ENCODE measurements around the gene PIGU. TPM values are rescaled to one million over a fixed set of nuclear protein-coding genes. Genes with fewer than 3 reads are reported as not detected.

PIGU gene
- total and polyA plus RNA-seq, 11 donors: 10.8 to 24.8 (median 16.1) TPM

DNA sequence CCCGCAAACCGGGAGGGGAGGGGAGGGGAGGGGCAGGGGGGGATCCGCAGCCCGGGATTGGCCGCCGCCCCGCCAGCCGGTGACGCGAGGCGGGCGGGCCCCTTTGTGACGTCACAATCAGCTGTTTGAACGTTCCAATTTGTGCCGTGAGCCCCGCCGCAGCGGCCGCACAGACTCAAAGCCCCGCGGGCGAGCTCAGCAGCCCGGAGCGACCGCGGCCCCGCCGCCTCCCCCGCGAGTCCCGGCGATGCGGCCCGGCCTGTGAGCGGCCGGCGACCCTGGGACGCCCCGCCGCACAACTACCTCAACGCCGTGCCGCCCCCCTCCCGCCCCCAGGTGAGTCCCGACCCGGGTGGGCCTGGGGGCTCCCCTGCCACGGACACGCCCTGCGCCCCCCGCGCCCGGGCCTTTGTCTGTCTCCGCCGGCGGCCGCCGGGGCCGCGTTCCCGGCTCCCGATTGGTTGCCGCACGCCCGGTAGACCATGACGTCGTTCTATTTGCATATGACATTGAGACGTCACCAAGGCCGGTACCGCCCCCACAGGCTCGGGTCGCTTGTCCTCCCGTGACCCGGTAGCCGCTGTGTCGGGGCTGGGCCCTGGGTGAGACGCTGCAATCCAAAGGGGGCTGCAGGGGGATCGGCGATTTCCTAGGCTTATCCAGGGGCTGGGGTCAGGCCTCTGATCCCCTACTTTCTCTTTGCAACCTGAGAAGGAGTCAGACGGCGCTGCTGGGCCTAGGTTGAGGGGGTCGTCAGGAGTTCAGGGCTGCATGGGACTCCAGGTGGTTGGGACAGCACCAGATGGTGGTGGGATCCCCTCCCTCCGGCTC lies 27.5 kb upstream of the PIGU start, which contains the start of gene TP53INP2:
Gene TP53INP2 (plus strand): TSS at position 168 of the 831 bp plus-strand sequence. CDS start 4,396 bp downstream, outside the sequence.
- peak within 1 kb of the TSS; percentile 92 to 100 (median 99) for H3K27ac ChIP-seq
- peak within 1 kb of the TSS; percentile 65 to 94 (median 82) for H3K4me3 ChIP-seq
- intact Hi-C loops (cut with DNase I): loop anchor here (1.0 to 10.0 kb wide), 14 partner anchors 27 to 402 kb away; partner anchors contain the start of genes PIGU (in 3 of the 10), AHCY (in 2 of the 10) and MAP1LC3A (in 1 of the 10)
- TF ChIP-seq, protein P1, sequence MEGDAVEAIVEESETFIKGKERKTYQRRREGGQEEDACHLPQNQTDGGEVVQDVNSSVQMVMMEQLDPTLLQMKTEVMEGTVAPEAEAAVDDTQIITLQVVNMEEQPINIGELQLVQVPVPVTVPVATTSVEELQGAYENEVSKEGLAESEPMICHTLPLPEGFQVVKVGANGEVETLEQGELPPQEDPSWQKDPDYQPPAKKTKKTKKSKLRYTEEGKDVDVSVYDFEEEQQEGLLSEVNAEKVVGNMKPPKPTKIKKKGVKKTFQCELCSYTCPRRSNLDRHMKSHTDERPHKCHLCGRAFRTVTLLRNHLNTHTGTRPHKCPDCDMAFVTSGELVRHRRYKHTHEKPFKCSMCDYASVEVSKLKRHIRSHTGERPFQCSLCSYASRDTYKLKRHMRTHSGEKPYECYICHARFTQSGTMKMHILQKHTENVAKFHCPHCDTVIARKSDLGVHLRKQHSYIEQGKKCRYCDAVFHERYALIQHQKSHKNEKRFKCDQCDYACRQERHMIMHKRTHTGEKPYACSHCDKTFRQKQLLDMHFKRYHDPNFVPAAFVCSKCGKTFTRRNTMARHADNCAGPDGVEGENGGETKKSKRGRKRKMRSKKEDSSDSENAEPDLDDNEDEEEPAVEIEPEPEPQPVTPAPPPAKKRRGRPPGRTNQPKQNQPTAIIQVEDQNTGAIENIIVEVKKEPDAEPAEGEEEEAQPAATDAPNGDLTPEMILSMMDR (IDR thresholded peaks at IDR 0.05): peak in 1 of 12 donors; percentile 18
- peak; percentile 69 to 94 for TF ChIP-seq POLR2A (IDR thresholded peaks at IDR 0.05)
- WGBS, 4 donors: 0 to 1% (median 1%) methylated on average over 20 to 82 of the region's 82 CpGs
- DNase-seq (peak; percentile 95 to 98 (median 96)), ATAC-seq (peak; percentile 79 to 87 (median 83))
- H3K9me3 ChIP-seq: no peaks in the 10 kb centered on the region
- peaks cover 0 to 5% (median 0%) of the 10 kb centered on the region in 9 donors for H3K27me3 ChIP-seq
- no peaks in the 10 kb centered on the region for H3K36me3 ChIP-seq
- peaks cover 0 to 53% (median 36%) of the 10 kb centered on the region in 12 donors for H3K4me1 ChIP-seq

DNA sequence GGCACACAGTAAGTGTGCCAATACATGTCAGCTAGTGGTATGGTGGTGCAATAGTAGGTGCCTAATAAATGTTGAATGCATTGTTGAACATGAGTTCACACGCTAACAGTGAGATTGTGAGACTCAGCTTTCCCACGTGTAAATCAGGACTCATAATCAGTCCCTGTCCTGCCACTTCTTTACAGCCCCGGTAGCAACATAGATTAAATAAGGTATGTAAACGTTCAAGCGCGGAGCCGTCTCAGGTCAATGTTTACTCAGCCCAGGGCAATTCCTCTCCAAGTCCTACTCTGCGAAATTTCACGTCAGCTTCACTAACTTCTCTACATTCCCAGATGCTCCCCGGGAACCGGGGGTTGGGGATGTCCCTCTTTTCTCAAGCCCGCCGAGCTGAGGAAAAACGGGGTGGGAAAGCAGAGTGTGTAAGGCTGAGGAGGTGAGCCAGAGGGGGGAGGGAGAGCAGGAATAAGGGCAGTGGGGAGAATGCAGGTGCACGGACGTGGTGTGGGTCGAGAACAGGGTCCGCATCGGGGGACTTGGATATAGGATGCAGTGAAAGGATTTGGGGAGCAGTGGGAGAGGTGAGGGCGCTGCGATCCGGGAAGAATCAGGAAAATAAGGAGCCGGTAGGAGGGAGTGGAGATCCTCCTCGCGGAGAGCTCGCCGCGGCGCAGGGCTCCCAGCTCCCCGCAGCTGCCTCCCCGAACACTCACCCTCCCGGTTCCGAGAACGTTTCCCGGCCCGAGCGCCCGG lies 26.7 kb upstream of the PIGU start:
- Histone ChIP-seq H3K9me3 (no peaks in the 10 kb centered on the region), H3K27ac (peak overlapping the region; percentile 92 to 100 (median 99)), H3K27me3 (peaks cover 0 to 5% (median 0%) of the 10 kb centered on the region in 9 donors), H3K36me3 (no peaks in the 10 kb centered on the region), H3K4me3 (peak overlapping the region; percentile 65 to 94 (median 82)), H3K4me1 (peaks cover 0 to 46% (median 31%) of the 10 kb centered on the region in 12 donors)
- ATAC-seq: peak in 3 of 4 donors; percentile 0 to 41 (median 2)
- peak in 4 of 5 donors; percentile 22 to 39 (median 34) for DNase-seq
- intact Hi-C loops (cut with DNase I): loop anchor here in 9 of 10 donors (1.0 to 10.0 kb wide), 11 partner anchors 26 to 399 kb away; partner anchors contain the start of genes PIGU (in 3 of the 9), AHCY (in 1 of the 9) and MAP1LC3A (in 1 of the 9)
- peak in 1 of 2 donors; percentile 23 for TF ChIP-seq POLR2A (IDR thresholded peaks at IDR 0.05)
- TF ChIP-seq, protein P1 (IDR thresholded peaks at IDR 0.05): no peak
- WGBS, 4 donors: 1 to 2% (median 1%) methylated on average over 29 to 38 of the region's 38 CpGs

DNA sequence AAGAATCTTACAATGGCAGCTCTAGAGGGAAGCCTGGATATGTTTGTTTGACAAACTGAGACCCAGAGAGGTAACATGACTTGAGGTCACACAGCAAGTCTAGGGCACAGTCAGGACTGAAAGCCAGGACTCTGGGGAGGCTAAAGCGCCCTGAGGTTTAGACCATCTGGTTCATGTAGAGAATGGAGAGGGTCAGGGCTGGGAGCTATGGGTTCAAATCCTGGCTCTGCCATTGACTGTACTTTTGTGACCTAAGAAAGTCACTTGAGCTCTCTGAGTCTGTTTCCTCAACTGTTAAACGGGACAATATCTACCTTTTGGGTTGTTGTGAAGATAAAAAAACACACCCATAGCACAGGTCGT lies 26.1 kb upstream of the PIGU start:
- H3K27me3 ChIP-seq: peaks cover 0 to 5% (median 0%) of the 10 kb centered on the region in 9 donors
- 40 to 55% (median 47%) methylated on average over 3 of the region's 3 CpGs for WGBS, 4 donors
- peaks cover 0 to 41% (median 27%) of the 10 kb centered on the region in 12 donors for H3K4me1 ChIP-seq
- ATAC-seq (no peak), DNase-seq (no peak)
- H3K4me3 ChIP-seq: peak overlapping the region in 5 of 12 donors; percentile 77 to 91 (median 87)
- H3K27ac ChIP-seq: peak overlapping the region in 3 of 12 donors; percentile 92 to 100 (median 100)
- intact Hi-C loops (cut with DNase I): loop anchor here in 6 of 10 donors (10.0 kb wide), 6 partner anchors 118 to 398 kb away; partner anchors contain the start of genes AHCY (in 1 of the 6) and MAP1LC3A (in 1 of the 6)
- no peaks in the 10 kb centered on the region for H3K9me3 ChIP-seq
- H3K36me3 ChIP-seq: no peaks in the 10 kb centered on the region
- TF ChIP-seq, protein P1 (IDR thresholded peaks at IDR 0.05): no peak
- no peak for TF ChIP-seq POLR2A (IDR thresholded peaks at IDR 0.05)

Data from heart left ventricle (tissue), 16 donors.